Chondrocyte (in vitro differentiated cells): ENCODE data around the gene EPAS1. TPM values are rescaled to one million over a fixed set of nuclear protein-coding genes. Genes with fewer than 3 reads are reported as not detected.

Experiments used
- DNase-seq: peaks from one replicate; pipeline ENCODE4 v3.0.0; 2021; ENCODE audit warnings: mixed read lengths, low spot score
- H3K27ac Mint-ChIP-seq: one replicate; pipeline ENCODE4 v1.8.0; 2021; ENCODE audit warnings: mild to moderate bottlenecking, moderate library complexity, mixed read lengths; ENCODE audit not compliant: unreplicated experiment
- H3K27me3 Mint-ChIP-seq: 2 replicates; pipeline ENCODE4 v1.8.0; 2021; ENCODE audit warnings: low read depth, mixed read lengths
- H3K36me3 Mint-ChIP-seq: 2 replicates; pipeline ENCODE4 v1.8.0; 2021; ENCODE audit warnings: low read depth, mixed read lengths
- H3K4me1 Mint-ChIP-seq: 2 replicates; pipeline ENCODE4 v1.8.0; 2021; ENCODE audit warnings: low read depth, mild to moderate bottlenecking, mixed read lengths
- H3K4me3 Mint-ChIP-seq: one replicate; pipeline ENCODE4 v1.8.0; 2021; ENCODE audit warnings: mild to moderate bottlenecking, moderate library complexity, mixed read lengths; ENCODE audit not compliant: unreplicated experiment
- H3K9me3 Mint-ChIP-seq: 2 replicates; pipeline ENCODE4 v1.8.0; 2021; ENCODE audit warnings: low read depth, mixed read lengths
- CTCF ChIP-seq: fragments of 200-600 bp; sonication (generic); IDR thresholded peaks from 2 replicates; pipeline ENCODE4 v1.5.0; 2021; ENCODE audit warnings: antibody characterized with exemption, mild to moderate bottlenecking, moderate library complexity
- total RNA-seq: library from RNA; stranded (reverse); gene quantifications from 3 replicates; pipeline ENCODE4 v1.2.1, GENCODE V29; 2021

The EPAS1 gene
- total RNA-seq, 1 donor from 2014 or later: 122 TPM

- peaks cover 42% of the 10 kb centered on the region for H3K9me3 Mint-ChIP-seq
- no peak overlapping the region for H3K4me3 Mint-ChIP-seq
- H3K4me1 Mint-ChIP-seq: no peaks in the 10 kb centered on the region
- no peak for DNase-seq
- H3K27me3 Mint-ChIP-seq: no peaks in the 10 kb centered on the region
- H3K27ac Mint-ChIP-seq: no peak overlapping the region
- peaks cover 10% of the 10 kb centered on the region for H3K36me3 Mint-ChIP-seq
- no peak for TF ChIP-seq CTCF
These were observed 117.5 kb downstream of the EPAS1 start for GRCh38 chr2:46414701-46415100.

GRCh38 chr2:46416280-46416679 is 119.1 kb downstream of the EPAS1 start:
- Mint-ChIP-seq H3K27ac (no peak overlapping the region), H3K36me3 (peaks cover 11% of the 10 kb centered on the region), H3K27me3 (no peaks in the 10 kb centered on the region), H3K4me3 (no peak overlapping the region), H3K9me3 (peaks cover 51% of the 10 kb centered on the region), H3K4me1 (no peaks in the 10 kb centered on the region)
- no peak for DNase-seq
- no peak for TF ChIP-seq CTCF

- TF ChIP-seq CTCF: no peak
- Mint-ChIP-seq H3K4me1 (no peaks in the 10 kb centered on the region), H3K4me3 (no peak overlapping the region), H3K9me3 (peaks cover 53% of the 10 kb centered on the region), H3K27me3 (no peaks in the 10 kb centered on the region), H3K27ac (no peak overlapping the region), H3K36me3 (peaks cover 12% of the 10 kb centered on the region)
- DNase-seq: no peak
These were observed 119.7 kb downstream of the EPAS1 start for GRCh38 chr2:46416739-46417403.

- no peak for DNase-seq
- Mint-ChIP-seq H3K4me1 (no peaks in the 10 kb centered on the region), H3K27ac (no peak overlapping the region), H3K27me3 (no peaks in the 10 kb centered on the region), H3K9me3 (peaks cover 43% of the 10 kb centered on the region), H3K36me3 (peaks cover 9% of the 10 kb centered on the region), H3K4me3 (no peak overlapping the region)
- TF ChIP-seq CTCF: no peak
These were observed 123.7 kb downstream of the EPAS1 start for GRCh38 chr2:46420945-46421344.

GRCh38 chr2:46421361-46421760 is 124.2 kb downstream of the EPAS1 start:
- Mint-ChIP-seq H3K4me1 (no peaks in the 10 kb centered on the region), H3K27me3 (no peaks in the 10 kb centered on the region)
- TF ChIP-seq CTCF: no peak

More at GRCh38 chr2:46421361-46421760, 124.2 kb downstream of the EPAS1 start:
- no peak overlapping the region for H3K4me3 Mint-ChIP-seq
- no peak overlapping the region for H3K27ac Mint-ChIP-seq
- peaks cover 5% of the 10 kb centered on the region for H3K36me3 Mint-ChIP-seq
- H3K9me3 Mint-ChIP-seq: peaks cover 39% of the 10 kb centered on the region
- no peak for DNase-seq
